Osteoblast (primary cell): Measurements from ENCODE around the gene RNF2. TPM values are rescaled to one million over a fixed set of nuclear protein-coding genes. Genes with fewer than 3 reads are reported as not detected.

Experiments
- DNase-seq: peaks from one replicate; pipeline ENCODE4 v3.0.0; 2011; ENCODE audit warnings: low spot score, mixed read lengths; ENCODE audit not compliant: insufficient read length; ENCODE audit errors: missing footprints
- H2AFZ ChIP-seq: 2 replicates; pipeline ENCODE4 v1.6.0; 2011; ENCODE audit warnings: mild to moderate bottlenecking, low read length
- H3K27ac ChIP-seq: 2 replicates; pipeline ENCODE4 v1.5.1; 2011; ENCODE audit warnings: mild to moderate bottlenecking, low read depth, low read length, moderate library complexity
- H3K27me3 ChIP-seq: 2 replicates; pipeline ENCODE4 v1.6.0; 2012; ENCODE audit warnings: mild to moderate bottlenecking, control low read depth, inconsistent platforms, low read length, moderate library complexity; ENCODE audit not compliant: insufficient read depth
- H3K36me3 ChIP-seq: 2 replicates; pipeline ENCODE4 v1.5.1; 2011; ENCODE audit warnings: mild to moderate bottlenecking, low read length, control low read depth, moderate library complexity; ENCODE audit not compliant: insufficient read depth
- H3K4me1 ChIP-seq: 2 replicates; pipeline ENCODE4 v1.5.1; 2011; ENCODE audit warnings: mild to moderate bottlenecking, low read length, control low read depth, moderate library complexity; ENCODE audit not compliant: insufficient read depth
- H3K4me2 ChIP-seq: 2 replicates; pipeline ENCODE4 v1.6.0; 2011; ENCODE audit warnings: mild to moderate bottlenecking, low read length; ENCODE audit not compliant: insufficient read depth
- H3K4me3 ChIP-seq: fragments of 200-600 bp; sonication (generic); 3 replicates; pipeline ENCODE4 v1.5.1; 2012; ENCODE audit warnings: mild to moderate bottlenecking, low read length, inconsistent platforms; ENCODE audit not compliant: insufficient read depth
- H3K79me2 ChIP-seq: 2 replicates; pipeline ENCODE4 v1.6.0; 2012; ENCODE audit warnings: mild to moderate bottlenecking, low read length, control low read depth, inconsistent platforms; ENCODE audit not compliant: insufficient read depth
- H3K9me3 ChIP-seq: 2 replicates; pipeline ENCODE4 v1.5.1; 2011; ENCODE audit warnings: low read depth, low read length, control low read depth
- H4K20me1 ChIP-seq: 2 replicates; pipeline ENCODE4 v1.6.0; 2012; ENCODE audit warnings: mild to moderate bottlenecking, low read length, control low read depth; ENCODE audit not compliant: insufficient read depth
- total RNA-seq: library from RNA; depleted of rRNA; stranded (reverse); fragments of >200 nt; gene quantifications from 2 replicates; pipeline ENCODE4 v1.2.3, GENCODE V29; 2012
- TF ChIP-seq, protein P1 (sequence below): IDR thresholded peaks from 2 replicates; pipeline ENCODE4 v1.5.1; 2011; ENCODE audit warnings: mild to moderate bottlenecking, low read depth, low read length, moderate library complexity; ENCODE audit errors: extremely low read depth

Gene RNF2
- total RNA-seq, 1 donor = 20.3 TPM

- Histone ChIP-seq H3K36me3 (peaks cover 26% of the 10 kb centered on the region), H3K27ac (no peak overlapping the region), H3K4me2 (no peak overlapping the region)
Measured at GRCh38 chr1:185132534-185132933, 87.2 kb downstream of the RNF2 start.

DNA sequence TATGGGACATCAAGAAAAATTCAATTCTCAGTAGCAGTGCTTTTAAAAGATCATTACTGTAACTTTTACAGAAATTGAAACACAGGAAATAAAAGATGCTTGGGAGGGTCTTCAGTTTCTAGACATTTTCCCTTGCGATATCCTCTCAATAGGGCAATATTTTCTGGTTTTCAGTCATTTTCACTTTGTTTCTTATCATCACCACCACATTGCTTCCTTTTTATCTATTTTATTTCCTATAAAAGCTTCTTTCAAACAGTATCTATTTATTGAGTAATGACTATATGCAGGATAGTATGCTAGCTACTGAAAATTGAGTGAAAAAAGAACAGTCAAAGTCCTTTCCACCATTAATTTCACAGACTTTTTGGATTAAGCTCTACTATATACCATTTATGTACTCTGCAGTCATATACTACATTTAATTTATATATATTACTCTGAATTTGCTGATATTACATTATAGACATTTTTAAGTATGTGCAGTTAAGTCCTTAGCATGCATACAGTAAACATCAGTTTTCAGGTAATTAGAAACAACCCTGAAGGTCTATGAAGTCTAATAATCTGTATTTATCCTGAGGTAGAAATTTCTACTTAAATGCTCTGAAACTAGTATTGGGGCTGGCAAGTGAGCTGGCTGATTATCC is 92.7 kb downstream of the RNF2 start:
- peaks cover 29% of the 10 kb centered on the region for H3K36me3 ChIP-seq
- H3K27me3 ChIP-seq = no peaks in the 10 kb centered on the region
- no peaks in the 10 kb centered on the region for H4K20me1 ChIP-seq
- no peak for DNase-seq
- no peaks in the 10 kb centered on the region for H3K9me3 ChIP-seq
- no peaks in the 10 kb centered on the region for H3K79me2 ChIP-seq
- H3K4me1 ChIP-seq = no peaks in the 10 kb centered on the region
- no peak overlapping the region for H3K4me3 ChIP-seq
- H2AFZ ChIP-seq = no peak overlapping the region
- TF ChIP-seq, protein P1, sequence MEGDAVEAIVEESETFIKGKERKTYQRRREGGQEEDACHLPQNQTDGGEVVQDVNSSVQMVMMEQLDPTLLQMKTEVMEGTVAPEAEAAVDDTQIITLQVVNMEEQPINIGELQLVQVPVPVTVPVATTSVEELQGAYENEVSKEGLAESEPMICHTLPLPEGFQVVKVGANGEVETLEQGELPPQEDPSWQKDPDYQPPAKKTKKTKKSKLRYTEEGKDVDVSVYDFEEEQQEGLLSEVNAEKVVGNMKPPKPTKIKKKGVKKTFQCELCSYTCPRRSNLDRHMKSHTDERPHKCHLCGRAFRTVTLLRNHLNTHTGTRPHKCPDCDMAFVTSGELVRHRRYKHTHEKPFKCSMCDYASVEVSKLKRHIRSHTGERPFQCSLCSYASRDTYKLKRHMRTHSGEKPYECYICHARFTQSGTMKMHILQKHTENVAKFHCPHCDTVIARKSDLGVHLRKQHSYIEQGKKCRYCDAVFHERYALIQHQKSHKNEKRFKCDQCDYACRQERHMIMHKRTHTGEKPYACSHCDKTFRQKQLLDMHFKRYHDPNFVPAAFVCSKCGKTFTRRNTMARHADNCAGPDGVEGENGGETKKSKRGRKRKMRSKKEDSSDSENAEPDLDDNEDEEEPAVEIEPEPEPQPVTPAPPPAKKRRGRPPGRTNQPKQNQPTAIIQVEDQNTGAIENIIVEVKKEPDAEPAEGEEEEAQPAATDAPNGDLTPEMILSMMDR = no peak
- no peak overlapping the region for H3K27ac ChIP-seq
- H3K4me2 ChIP-seq = no peak overlapping the region

More at GRCh38 chr1:185132534-185132933, 87.2 kb downstream of the RNF2 start:
- no peaks in the 10 kb centered on the region for H4K20me1 ChIP-seq
- DNase-seq = no peak
- H3K27me3 ChIP-seq = no peaks in the 10 kb centered on the region
- H3K9me3 ChIP-seq = no peaks in the 10 kb centered on the region
- TF ChIP-seq, protein P1 = no peak
- no peaks in the 10 kb centered on the region for H3K4me1 ChIP-seq
- H3K4me3 ChIP-seq = no peak overlapping the region
- no peak overlapping the region for H2AFZ ChIP-seq
- H3K79me2 ChIP-seq = no peaks in the 10 kb centered on the region

- DNase-seq = no peak
- Histone ChIP-seq H3K4me3 (no peak overlapping the region), H3K4me2 (no peak overlapping the region), H4K20me1 (no peaks in the 10 kb centered on the region), H3K4me1 (no peaks in the 10 kb centered on the region), H3K79me2 (no peaks in the 10 kb centered on the region), H3K27me3 (no peaks in the 10 kb centered on the region), H3K9me3 (no peaks in the 10 kb centered on the region), H3K27ac (no peak overlapping the region), H3K36me3 (peaks cover 21% of the 10 kb centered on the region), H2AFZ (no peak overlapping the region)
- TF ChIP-seq, protein P1 = no peak
Measured at GRCh38 chr1:185139246-185139645, 93.9 kb downstream of the RNF2 start.

- Histone ChIP-seq H3K4me3 (no peak overlapping the region), H3K27ac (peak overlapping the region; percentile 24), H3K36me3 (peaks cover 15% of the 10 kb centered on the region), H3K27me3 (no peaks in the 10 kb centered on the region), H3K9me3 (no peaks in the 10 kb centered on the region), H3K4me1 (peaks cover 6% of the 10 kb centered on the region), H3K79me2 (no peaks in the 10 kb centered on the region), H4K20me1 (no peaks in the 10 kb centered on the region), H2AFZ (no peak overlapping the region), H3K4me2 (no peak overlapping the region)
- TF ChIP-seq, protein P1 = no peak
- DNase-seq = peak; percentile 42
Measured at GRCh38 chr1:185144233-185144632, 98.9 kb downstream of the RNF2 start.
